NCI-H2227 (cell line): ENCODE results near the gene PCK2.
A peak's percentile ranks its signal among the peaks of the same experiment; 100 is the strongest.

Experiments used
- DNase-seq: peaks from one replicate; lab custom pipeline; 2025; ENCODE audit not compliant: unreplicated experiment; lab: John Stamatoyannopoulos, UW

Gene PCK2

DNA sequence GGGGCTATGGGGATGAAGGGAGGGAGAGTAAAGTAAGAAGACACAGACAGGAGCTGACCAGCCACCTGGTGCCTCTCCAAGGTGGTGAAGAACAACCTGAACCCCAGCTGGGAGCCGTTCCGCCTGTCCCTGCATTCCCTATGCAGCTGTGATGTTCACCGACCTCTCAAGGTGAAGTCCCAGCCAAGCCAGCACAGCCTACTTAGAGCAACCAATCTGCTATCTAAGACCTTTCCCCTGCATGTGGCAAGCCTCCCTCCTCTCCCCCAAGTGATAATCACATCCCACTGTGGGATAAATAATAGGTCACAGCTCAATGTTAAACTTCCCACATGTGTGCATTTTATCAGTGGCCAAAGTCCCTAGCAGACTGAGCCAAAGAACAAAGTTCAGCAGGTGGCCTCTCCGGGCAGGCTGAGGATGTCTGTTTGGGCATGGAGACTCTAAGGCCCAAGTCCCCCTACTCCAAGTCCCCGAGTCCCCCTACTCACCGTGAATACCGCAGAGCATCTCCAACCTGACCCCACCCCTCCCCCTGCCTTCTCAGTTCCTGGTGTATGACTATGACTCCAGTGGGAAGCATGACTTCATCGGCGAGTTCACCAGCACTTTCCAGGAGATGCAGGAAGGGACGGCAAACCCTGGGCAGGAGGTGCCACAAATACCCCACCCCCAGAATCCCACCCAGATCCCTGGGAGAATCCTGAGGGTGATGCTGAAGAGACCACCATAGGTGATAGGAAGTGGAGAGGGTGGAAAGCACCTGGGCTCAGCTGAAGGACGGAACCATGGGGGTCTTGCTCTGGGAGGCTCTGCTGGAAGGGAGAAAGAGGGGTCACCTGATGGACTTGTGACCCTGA, 19.3 kb upstream of the PCK2 start:
- DNase-seq = no peak

DNA sequence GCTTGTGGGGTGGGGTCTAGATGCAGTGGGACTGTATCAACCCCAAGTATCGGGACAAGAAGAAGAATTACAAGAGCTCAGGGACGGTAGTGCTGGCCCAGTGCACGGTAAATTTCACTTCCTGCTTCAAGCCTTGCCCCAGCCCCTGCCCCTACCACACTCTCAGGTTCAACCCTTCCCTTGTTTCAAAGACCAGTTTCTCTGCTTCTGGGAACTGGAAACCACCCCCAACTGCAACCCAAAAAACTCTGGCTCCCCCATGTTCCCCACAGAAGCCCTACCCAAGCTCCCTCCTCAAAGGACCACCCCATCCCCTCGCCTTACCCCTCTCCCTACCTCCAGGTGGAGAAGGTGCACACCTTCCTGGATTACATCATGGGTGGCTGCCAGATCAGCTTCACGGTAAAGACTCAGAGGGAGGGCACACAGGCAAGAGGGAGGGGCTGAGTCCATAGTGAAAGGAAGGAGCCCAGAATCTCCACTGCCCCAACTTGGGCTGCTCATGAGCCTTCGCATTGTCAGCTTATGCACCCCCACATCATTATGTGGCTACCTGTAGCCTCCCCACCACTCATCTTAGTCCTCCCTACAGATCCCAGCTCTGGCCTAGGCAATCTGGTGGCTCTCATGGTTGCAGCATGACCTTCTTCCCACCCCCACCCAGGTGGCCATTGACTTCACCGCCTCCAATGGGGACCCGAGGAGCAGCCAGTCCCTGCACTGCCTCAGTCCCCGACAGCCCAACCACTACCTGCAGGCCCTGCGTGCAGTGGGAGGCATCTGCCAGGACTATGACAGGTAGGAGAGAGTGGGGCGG, 18.4 kb upstream of the PCK2 start:
- DNase-seq = no peak

DNA sequence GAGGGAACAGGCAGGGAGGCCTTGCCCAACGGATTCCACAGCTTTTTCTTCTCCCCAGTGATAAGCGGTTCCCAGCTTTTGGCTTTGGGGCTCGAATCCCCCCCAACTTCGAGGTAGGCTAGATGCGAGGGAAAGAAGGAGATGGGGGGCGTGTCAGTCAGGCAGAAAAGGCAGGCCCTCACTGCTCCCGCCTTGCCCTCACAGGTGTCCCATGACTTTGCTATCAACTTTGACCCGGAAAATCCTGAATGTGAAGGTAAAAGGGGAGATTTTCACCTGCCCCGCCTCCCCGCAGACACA, 17.9 kb upstream of the PCK2 start:
- DNase-seq = no peak

DNA sequence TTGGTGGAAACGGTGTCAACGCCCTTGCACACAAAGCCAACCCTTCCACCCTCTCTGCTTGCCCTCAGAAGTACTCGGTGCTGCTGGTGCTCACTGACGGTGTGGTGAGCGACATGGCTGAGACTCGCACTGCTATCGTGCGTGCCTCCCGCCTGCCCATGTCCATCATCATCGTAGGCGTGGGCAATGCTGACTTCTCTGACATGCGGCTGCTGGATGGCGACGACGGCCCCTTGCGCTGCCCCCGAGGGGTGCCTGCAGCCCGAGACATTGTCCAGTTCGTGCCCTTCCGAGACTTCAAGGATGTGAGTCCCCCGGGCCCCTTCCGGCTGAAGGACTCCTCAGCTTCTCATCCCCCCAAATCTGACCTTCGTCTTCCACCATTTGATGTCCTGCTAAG, 17.0 kb upstream of the PCK2 start:
- DNase-seq = no peak

DNA sequence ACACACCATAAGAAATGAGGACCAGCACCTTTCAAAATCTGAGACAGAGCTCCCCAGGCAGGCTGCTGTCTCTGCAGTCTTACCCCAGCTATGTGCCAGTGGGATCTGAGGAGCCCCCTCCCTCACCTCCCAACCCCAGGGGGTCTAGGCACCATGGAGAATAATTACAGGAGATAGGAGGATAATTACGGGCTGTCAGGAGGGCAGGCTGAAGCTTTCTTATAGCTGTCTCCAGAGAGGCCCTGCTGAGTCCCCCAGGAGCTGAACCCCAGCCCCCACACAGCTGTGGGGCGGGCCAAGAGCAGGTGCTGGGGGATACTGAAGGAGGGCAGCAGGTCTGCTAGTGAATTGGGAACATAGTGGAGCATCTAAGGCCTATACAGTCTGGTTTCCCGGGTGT, 16.0 kb upstream of the PCK2 start:
- DNase-seq = peak; percentile 89

DNA sequence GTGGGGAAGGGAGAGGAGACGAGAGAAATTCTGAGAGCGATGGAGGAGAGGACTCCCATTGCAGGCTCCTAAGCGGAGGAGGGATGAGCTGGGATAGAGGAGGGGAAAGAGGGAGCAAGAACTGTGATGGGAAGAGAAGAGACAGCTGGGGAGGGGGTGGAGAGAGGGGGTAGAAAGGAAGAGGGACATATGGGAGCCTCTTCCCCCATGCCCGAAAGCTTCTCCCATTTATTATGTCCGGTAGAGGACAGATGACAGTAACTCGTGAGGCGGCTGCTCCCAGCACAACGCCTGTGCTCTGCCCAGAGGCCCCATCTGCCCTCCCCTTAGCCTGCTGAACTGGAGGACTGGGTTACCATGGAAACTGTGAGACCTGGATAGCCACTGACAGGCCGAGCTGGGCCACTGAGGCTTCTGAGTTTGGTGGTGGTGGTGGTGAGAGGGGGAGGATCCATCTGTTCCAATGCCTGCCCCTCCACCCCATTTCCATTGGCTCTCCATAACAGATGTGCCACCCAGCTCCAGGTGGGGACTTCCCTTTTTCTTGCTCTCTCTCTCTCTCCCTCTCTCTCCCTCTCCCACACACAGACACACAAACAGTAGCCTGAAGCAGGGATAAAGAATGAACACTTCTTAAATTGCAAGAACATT, 14.5 kb upstream of the PCK2 start:
- peak; percentile 73 for DNase-seq

DNA sequence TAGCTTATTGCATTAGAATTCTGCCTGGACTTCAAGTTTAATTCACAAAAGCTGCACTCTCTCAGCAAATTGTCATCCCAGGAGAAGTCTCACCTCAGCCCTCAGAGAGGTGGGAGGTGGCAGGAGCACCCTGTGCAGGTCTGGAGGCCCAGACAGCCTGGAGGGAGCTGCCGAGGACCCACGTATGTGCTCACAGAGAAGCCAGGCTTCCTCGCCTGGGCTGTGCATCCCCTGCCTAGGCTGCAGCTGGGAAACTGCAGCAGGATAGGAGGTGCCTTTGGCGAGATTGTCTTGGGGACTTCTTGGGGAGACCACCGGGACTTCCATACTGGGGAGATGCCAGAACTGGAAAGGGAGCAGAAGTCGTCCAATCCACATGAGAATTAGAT, 14.0 kb upstream of the PCK2 start:
- DNase-seq = no peak

DNA sequence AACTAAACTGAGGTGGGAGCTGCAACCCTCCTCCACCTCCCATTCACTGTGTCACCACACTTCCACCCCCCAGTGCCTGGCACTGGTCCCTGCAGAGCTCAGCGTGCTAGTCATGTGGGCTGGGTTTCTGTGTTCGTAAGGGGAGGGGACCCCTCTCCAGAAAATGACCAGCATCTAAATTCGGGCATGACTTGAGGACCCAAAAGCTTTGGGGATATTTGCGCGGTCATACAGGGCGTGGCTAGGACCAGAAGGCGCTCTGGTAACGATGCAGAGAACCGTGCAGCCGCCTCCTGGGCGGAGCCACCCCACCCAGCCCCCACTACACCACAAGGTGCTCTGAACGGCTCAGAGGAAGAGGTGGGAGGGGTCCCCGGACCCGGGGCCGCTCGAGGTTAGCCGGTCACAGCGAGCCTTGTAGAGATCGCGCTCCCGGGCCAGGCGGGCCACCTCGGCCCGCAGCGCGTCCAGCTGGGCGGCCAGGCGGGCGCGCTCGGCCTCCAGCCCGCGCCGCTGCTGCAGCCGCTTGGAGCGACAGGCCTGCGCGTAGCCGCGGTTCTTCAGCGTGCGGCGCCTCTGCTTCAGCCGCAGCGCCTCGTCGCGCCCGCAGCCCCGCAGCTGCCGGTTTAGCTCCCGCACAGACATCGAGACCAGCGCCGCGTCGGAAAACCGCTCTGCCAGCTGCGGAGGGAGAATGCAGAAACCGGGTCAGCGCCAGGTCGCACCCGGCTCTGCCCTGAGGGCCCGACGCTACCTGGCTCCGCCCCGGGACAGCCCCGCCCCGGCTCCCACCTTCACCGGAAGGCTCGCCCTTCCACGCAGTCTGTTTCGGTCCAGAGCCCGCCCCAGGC, 13.0 kb upstream of the PCK2 start:
- peak; percentile 72 for DNase-seq

DNA sequence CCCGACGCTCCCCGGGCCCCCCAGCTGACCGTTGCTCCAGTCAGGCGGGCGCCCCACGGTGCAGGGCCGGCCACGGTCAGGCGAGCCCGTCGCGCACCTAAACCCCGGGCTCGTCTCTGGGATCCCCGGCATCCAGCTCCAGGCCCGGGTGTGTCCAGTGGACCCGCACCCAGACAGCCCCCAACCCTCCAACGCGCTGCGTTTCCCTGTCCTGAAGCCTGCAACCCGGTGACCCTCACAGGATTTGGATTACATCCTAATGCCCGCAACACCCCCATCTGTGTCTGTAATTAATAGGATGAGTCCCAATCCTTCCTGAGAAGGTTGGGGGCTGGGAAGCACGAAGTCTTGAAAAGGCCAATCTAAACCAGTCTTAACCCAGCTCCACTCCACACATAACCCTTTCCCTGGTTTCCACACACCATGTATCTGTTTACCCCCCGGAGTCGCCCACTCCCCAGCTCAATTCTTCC, 12.3 kb upstream of the PCK2 start:
- no peak for DNase-seq

DNA sequence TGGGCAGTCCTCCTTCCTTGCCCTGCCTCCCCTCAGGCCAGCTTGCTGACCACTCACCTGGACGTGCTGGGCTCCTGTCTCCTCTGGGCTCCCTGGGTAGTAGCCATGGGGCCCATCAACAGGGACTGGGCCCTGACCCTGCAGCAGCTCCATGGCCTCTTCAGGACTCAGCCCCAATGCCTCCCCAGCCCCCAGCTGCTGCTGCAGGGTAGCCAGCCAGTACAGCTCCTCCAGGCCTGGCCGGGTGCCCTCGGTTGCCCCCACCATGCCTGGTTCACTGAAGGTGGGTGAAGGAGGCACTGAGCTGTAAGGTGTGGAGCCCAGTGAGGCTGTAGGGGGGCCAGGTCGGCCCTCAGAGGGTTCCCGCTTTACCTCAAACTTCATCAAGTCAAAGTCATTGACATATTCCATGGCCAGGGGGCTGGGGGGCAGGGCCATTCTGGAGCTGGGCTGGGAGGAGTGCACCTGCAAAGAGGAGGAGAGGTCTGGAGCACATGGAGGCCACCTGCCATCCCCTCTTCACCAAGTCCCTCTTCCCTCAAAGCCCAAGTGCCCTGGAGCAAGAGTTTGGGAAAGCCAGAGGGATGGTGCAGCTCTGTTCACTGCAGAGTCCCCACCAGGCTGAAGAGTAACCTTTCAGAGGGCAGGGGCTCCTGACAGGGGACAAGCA, 11.6 kb upstream of the PCK2 start:
- DNase-seq = no peak

DNA sequence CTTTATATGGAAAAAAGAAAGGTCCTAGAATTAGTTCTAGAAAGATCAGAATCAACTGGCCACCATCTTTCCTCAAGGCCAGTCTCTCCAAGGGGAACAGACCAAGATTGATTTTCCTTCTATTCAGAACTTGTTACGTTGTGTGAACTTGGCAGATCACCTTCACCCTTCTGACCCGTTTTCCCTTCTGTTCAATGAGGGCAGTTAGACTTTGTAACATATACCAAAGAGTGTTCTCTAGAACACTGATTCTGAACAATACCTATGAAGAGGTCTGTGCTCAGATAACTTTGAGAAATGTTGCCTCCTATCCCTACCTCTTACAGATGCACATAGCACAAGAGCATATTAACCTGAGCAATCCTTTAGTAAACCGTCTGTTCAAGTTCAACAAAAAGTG, 10.6 kb upstream of the PCK2 start:
- DNase-seq = no peak

DNA sequence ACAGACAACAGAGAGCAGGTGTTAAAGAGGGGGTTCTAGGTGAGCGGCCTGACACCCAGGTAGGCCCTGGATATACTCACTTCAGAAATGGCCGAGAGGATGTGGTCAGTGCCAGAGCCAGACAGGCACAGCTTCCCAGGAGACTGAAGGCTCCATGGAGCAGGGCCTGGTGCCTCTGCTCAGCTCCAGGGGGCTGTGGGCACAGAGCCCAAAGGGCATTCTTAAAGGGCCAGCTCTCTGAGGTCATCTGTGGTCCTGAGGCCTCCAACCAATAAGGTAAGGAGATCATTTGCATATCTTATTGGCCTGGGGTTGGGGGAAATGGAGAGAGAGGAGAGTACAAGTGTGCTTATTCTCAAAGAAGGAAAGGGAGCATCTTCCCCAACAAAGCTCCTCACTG, 9.7 kb upstream of the PCK2 start:
- no peak for DNase-seq

DNA sequence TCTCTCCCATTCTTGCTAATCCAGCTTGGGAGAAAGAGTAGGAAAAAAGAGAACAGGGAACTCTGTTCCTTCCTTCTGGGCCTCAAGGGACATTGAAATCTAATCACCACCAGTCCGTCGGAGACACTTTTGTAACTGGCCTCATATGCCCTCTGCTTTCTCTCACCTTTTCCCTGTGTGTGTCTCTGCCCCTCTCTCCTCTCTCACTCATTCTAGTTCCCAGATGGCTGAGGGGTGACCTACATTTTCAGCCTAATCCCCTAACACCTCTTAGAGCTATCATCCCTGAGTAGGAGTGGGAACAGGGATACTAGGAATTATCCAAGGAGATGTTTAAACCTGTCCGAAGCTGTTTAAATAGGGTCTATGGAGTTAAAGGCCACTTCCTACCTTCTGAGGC, 8.9 kb upstream of the PCK2 start:
- no peak for DNase-seq

DNA sequence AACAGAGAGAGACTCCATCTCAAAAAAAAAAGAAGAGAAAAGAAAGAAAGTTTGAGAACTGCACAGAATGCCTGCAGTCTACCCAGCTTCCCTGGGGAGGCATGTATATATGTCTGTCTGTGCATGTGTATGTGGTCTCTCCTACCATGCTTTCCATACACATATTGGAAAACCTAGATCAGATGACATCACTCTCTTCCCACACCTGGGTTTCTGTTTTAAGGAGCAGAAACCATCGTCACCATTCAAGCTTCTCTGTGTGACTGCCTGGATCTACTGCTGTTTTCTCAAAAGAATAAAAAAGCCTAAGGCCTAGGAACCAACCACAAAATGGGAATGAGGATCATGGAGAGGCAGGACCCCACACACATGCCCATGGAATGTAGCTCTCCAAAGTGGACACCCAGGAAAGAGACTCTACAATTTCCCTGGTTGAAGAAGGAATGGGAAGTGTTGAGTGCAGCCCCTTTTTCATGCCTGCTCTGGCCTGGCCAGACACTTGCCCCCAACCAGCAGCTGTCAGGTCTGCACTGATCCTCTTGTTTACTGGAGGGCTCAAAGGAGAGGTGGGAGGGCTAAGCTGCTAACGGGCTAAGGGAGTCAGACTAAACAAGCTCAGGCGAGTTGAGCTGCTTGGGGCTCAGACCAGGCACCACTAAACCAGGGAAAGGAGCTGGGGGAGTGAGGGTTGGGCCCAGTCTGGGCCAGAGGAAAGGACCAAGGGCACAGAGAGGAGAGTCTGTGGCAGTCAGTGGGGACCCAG, 7.7 kb upstream of the PCK2 start:
- no peak for DNase-seq

DNA sequence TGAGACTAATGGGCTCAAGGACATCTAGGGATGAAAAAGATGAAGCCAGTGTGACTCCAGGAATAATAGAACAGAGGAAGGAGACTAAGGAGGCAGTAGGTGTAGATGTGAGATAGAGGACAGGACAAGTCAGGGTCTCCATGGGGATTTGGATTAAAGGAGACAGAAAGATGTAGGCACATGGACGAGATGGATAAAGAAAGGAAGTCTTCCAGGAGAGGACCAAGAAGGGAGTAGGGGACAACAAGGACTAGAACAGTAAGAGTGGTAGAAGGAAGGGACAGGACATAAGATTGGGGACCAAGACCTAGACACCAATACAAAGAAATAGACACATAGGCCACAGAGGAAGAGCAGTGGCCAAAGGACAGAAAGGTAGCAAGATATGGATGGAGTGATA, 7.1 kb upstream of the PCK2 start:
- no peak for DNase-seq

DNA sequence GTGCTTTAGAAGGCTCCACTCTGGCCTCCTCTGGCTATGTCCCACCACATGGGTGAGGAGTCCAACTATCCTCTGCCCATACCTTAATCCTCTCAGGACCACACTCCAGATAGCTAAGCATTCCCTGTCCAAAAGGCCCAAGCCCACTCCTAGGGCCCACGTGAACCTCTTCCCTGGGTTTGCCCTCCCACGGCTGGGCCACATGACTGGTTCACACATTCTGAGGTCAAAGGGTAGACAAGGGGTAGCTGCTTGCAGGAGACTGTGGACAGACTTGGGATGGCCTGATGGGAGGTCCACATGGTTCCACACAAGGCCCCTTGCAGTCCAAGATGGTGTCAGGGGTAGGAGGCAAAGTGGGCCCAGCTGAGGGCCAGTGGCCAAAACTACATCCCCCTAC, 6.0 kb upstream of the PCK2 start:
- DNase-seq = no peak

DNA sequence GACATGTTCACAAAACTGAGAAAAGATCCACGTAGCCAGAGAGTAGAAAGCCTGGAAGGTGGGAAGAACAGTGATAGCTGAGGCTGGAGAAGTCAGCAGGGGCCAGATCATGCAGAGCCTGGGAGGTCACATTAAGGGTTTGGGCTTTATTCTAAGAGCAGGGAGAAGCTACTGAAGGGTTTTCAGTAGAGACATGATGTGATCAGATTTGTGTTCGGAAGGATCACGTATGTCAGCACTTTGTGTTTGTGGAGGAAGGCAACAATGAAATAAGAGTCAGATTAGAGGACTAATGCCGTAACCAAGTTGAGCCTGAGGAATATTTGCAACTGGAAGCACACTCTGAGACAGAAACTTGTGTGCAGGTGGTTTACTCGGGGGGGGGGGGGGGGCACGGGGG, 4.2 kb upstream of the PCK2 start:
- DNase-seq = no peak

DNA sequence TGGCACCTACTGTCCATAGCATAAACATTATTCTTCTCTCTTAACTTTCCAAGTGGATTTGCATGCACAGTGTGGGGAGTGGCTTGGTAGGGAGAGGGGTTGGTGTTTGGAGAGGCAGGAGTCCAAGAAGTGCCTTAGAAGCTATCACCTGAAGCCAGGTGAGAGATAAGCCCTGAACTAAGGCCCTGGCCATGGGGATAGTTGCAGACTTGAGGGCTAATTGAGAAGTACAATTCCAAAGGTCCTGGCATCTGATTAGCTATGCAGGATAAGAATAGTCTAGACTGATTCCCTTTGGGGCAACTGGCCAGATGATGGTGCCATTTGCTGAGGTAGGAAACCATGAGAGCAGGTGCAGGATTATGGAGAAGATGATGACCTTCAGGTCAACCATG, 2.0 kb upstream of the PCK2 start:
- no peak for DNase-seq

DNA sequence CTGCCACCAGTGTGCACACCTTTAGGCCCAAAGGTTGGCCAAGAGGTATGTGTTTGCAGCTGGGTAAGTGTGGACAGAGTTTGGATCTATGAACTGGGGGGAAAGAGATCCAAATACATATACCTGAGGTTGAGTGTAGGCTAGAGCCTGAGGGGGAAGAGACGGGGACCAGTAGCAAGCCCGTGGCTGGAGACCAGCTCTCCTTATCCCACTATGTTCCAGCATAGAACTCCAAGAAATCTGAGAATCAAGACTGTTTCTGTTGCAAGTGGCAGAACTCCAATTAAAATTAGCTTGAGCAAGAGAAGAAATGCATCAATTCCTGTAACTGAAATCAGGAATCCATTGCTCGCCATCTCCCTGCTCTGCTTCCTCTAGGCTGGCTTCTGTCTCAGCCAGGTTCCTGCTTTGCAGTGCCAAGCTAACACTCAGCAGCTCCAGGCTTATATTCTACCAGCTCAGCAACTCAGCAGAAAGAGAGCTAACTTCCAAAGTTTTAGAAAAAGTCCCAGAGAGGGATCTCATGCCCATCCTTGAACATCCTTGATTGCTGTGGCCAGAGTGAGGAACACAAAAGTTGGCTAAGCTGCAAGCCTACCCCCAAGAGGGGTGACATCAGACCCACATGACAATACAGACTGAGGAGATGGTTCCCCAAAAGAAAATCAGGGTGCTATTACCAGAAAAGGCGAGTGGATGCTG, 1.5 kb upstream of the PCK2 start:
- no peak for DNase-seq
